HG03575 (cell line): ENCODE data around the gene DOHH.
"Not testable (repeated sequence)": the region's sequence is repeated elsewhere in the genome, so short reads cannot be mapped to it uniquely, and the experiment has no call there.

ENCODE experiments used
- ATAC-seq: cut with Tn5 transposase; IDR thresholded peaks from one replicate; pipeline ENCODE4 v1.9.1; 2021; ENCODE audit not compliant: unreplicated experiment, insufficient number of reproducible peaks, low FRiP score; ENCODE audit errors: extremely low read depth

The DOHH gene

GRCh38 chr19:3452942-3453214 lies 47.6 kb downstream of the DOHH start:
- ATAC-seq, result not testable (repeated sequence)

DNA sequence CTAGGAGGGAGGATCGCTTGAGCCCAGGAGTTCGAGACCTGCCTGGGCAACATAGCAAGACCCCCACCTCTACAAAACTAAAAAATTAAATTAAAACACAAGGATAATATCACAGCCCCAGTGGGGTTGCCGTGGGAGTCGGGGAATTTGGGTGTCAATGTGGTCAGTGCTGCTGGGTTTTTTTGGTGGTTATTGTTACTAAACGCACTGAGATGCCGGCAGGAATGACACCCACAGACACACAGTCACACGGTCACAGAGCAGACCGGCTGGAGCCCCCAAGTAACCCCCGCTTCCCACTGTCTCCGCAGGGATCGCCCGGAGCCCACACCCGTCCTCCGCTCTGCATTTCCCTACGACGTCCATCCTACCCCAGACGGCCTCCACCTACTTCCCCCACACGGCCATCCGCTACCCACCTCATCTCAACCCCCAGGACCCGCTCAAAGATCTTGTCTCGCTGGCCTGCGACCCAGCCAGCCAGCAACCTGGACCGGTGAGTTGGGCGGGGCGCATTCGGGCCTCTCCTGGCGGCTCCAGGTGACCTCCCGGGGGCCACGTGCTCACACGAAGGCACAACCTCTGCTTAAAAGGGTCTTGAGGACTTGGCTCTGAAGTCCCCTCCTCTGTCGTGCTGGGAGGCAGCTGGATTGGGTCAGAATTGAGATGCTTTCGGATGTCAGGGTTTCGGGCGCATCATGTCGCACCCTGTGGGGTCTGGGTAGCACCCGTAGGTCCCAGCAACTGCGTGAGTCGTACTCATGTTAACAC lies 48.1 kb downstream of the DOHH start:
- ATAC-seq, result no peak

DNA sequence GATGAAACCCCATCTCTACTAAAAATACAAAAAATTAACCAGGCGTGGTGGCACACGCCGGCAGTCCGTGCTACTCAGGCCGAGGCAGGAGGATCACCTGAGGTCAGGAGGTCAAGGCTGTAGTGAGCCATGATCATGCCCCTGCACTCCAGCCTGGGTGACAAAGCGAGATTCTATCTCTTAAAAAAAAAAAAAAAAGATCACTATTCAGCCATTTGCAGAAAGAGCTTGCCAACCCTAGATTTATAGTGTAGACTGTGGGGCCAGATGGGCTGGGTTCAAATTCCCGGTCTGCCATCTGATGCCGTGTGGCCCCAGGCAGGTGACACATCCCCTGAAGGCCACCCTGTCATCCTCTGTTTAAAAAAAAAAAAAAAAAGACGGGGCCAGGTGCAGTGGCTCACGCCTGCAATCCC lies 49.0 kb downstream of the DOHH start:
- ATAC-seq, result no peak

GRCh38 chr19:3450796-3451411 lies 49.6 kb downstream of the DOHH start:
- ATAC-seq, result no peak

GRCh38 chr19:3448616-3449334 lies 51.7 kb downstream of the DOHH start:
- no peak for ATAC-seq

GRCh38 chr19:3446657-3447056 lies 53.8 kb downstream of the DOHH start:
- not testable (repeated sequence) for ATAC-seq

DNA sequence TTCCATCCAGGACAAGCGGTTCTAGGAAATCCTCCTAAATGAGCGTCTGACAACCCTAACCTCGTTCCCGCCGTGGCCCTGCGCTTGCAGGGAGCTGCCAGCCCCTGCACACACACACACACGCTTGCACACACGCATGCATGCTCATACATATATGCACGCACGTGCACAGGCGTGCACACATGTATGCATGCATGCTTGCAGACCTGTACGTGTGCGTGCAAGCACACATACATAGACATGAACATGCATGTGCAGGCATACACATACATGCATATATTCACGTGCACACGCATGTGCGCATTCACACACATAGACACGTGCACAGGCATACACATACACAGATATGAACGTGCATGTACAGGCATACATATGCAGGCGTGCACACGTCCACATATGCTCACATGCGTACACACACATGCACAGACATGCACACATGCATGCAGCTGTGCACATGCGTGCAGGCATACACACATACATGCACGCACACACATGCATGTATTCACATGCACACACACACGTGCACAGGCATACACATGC lies 55.7 kb downstream of the DOHH start:
- no peak for ATAC-seq

GRCh38 chr19:3443840-3444694 lies 56.4 kb downstream of the DOHH start:
- ATAC-seq, result no peak

DNA sequence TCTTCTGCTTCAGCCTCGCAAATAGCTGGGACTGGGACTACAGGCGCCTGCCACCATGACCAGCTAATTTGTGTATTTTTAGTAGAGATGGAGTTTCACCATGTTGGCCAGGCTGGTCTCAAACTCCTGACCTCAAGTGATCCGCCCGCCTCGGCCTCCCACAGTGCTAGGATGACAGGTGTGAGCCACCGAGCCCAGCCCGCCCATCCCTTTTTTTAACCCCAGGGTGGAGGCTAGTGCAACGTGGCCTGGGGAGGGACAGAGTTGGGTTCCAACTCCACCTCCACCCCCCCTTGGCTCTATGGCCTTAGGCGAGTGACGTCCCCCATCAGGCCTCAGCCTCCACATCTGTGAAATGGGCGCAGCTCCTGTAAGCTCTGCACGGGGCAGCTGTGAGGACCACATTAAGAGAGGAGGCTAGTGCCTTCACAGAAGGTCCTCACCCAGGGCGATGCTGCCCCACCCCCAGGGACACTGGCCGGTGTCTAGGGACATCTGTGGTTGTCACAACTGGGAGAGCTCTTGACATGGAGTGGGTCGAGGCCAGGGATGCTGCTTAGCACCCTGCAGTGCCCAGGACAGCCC lies 57.9 kb downstream of the DOHH start:
- ATAC-seq, result no peak

GRCh38 chr19:3441986-3442329 lies 58.5 kb downstream of the DOHH start:
- ATAC-seq, result no peak

GRCh38 chr19:3441089-3441985 lies 59.1 kb downstream of the DOHH start:
- ATAC-seq, result no peak
